Measurements from ENCODE around the gene HOMER1. TPM values are rescaled to one million over a fixed set of nuclear protein-coding genes. Genes with fewer than 3 reads are reported as not detected.

Gene HOMER1
- total and polyA plus RNA-seq, 2 of the 13 experiments (the other 11 are each of a cell fraction or from before 2014, with no cell fraction given), result 5.3 to 24.8 TPM

DNA sequence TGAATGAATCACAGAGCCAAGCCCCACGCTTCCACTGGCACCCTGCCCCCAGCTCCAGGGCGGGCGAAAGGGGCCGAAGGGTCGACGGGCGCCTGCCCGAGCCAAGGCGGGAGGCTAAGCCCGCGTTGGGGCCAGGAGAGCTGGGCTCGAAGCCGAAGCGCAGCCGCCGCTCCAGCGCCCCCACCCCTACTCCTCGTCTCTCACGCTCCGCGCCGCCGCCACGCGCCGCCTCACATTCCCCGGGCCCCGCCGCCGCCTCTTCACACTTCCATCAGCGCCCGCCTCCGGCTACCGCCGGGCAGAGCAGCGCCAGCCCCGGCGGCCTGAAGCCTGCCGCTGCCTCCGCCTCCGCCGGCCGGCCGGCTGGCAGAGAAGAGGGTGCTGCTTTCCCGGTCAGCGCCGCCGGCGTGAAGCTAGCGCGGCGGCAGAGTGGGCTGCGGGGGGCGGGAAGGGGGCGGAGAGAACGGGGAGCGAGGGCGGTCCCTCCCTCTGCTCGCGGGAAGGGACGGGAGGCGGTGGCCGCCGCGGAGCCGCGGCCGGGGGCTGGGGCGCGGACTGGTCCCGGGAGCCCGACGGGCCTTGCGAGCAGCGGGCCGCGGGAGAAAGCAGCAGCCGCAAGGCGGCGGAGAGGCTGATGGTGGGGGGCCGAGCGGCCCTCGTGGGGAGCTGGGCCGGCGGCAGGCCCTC lies at the start of gene HOMER1 (continued):
- TF ChIP-seq, protein P1, sequence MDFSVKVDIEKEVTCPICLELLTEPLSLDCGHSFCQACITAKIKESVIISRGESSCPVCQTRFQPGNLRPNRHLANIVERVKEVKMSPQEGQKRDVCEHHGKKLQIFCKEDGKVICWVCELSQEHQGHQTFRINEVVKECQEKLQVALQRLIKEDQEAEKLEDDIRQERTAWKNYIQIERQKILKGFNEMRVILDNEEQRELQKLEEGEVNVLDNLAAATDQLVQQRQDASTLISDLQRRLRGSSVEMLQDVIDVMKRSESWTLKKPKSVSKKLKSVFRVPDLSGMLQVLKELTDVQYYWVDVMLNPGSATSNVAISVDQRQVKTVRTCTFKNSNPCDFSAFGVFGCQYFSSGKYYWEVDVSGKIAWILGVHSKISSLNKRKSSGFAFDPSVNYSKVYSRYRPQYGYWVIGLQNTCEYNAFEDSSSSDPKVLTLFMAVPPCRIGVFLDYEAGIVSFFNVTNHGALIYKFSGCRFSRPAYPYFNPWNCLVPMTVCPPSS (IDR thresholded peaks at IDR 0.05), result no peak
- TF ChIP-seq ZFP36L1 (CRISPR knock-in tag; IDR thresholded peaks at IDR 0.05) (peak; percentile 77), ZNF563 (CRISPR knock-in tag; IDR thresholded peaks at IDR 0.05) (peak; percentile 91), ARNTL (CRISPR knock-in tag; IDR thresholded peaks at IDR 0.05) (no peak), ZNF773 (CRISPR knock-in tag; IDR thresholded peaks at IDR 0.05; ENCODE audit: borderline replicate concordance) (peak; percentile 55; the same call in 1 of the 2 replicates), SAFB2 (CRISPR knock-in tag; IDR thresholded peaks at IDR 0.05; ENCODE audit: borderline replicate concordance, low read depth) (peak; percentile 10; the same call in 1 of the 2 replicates), ZNF547 (CRISPR knock-in tag; IDR thresholded peaks at IDR 0.05) (peak; percentile 73; the same call in 1 of the 2 replicates), ZNF703 (CRISPR knock-in tag; IDR thresholded peaks at IDR 0.05; ENCODE audit: borderline replicate concordance) (no peak), REPIN1 (CRISPR knock-in tag; IDR thresholded peaks at IDR 0.05; ENCODE audit: borderline replicate concordance, low read depth) (peak; percentile 43; the same call in 1 of the 2 replicates), ZSCAN20 (CRISPR knock-in tag; IDR thresholded peaks at IDR 0.05; ENCODE audit: borderline replicate concordance) (peak; percentile 96; the same call in 1 of the 2 replicates), TBX3 (IDR thresholded peaks at IDR 0.05; ENCODE audit: borderline replicate concordance) (peak; percentile 51; the same call in 1 of the 2 replicates), ZFX (CRISPR knock-in tag; IDR thresholded peaks at IDR 0.05; ENCODE audit: low read depth) (peak; percentile 90), ZNF607 (CRISPR knock-in tag; IDR thresholded peaks at IDR 0.05; ENCODE audit: borderline replicate concordance) (peak; percentile 44; the same call in 1 of the 2 replicates), ARHGAP35 (CRISPR knock-in tag; IDR thresholded peaks at IDR 0.05; ENCODE audit: borderline replicate concordance) (peak; percentile 51; the same call in 1 of the 2 replicates), NR2F2 (IDR thresholded peaks at IDR 0.05; ENCODE audit: borderline replicate concordance, low read depth) (no peak; the same call in 1 of the 2 replicates), CHD2 (IDR thresholded peaks at IDR 0.05; ENCODE audit: low read depth, low read length) (peak; percentile 82)
- TF ChIP-seq, protein P2, sequence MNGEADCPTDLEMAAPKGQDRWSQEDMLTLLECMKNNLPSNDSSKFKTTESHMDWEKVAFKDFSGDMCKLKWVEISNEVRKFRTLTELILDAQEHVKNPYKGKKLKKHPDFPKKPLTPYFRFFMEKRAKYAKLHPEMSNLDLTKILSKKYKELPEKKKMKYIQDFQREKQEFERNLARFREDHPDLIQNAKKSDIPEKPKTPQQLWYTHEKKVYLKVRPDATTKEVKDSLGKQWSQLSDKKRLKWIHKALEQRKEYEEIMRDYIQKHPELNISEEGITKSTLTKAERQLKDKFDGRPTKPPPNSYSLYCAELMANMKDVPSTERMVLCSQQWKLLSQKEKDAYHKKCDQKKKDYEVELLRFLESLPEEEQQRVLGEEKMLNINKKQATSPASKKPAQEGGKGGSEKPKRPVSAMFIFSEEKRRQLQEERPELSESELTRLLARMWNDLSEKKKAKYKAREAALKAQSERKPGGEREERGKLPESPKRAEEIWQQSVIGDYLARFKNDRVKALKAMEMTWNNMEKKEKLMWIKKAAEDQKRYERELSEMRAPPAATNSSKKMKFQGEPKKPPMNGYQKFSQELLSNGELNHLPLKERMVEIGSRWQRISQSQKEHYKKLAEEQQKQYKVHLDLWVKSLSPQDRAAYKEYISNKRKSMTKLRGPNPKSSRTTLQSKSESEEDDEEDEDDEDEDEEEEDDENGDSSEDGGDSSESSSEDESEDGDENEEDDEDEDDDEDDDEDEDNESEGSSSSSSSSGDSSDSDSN (CRISPR knock-in tag; IDR thresholded peaks at IDR 0.05), result peak; percentile 93
- TF ChIP-seq, protein P3, sequence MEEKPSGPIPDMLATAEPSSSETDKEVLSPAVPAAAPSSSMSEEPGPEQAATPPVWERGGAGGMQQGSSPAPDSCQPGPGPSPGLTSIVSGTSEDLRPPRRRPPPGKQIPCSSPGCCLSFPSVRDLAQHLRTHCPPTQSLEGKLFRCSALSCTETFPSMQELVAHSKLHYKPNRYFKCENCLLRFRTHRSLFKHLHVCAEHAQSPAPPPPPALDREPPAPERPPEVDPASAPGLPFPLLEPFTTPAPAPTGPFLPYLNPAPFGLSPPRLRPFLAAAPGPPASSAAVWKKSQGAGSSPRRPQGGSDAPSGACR (CRISPR knock-in tag; IDR thresholded peaks at IDR 0.05), result peak; percentile 68; the same call in 1 of the 2 replicates
- TF ChIP-seq, protein P4, sequence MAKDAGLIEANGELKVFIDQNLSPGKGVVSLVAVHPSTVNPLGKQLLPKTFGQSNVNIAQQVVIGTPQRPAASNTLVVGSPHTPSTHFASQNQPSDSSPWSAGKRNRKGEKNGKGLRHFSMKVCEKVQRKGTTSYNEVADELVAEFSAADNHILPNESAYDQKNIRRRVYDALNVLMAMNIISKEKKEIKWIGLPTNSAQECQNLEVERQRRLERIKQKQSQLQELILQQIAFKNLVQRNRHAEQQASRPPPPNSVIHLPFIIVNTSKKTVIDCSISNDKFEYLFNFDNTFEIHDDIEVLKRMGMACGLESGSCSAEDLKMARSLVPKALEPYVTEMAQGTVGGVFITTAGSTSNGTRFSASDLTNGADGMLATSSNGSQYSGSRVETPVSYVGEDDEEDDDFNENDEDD (CRISPR knock-in tag; IDR thresholded peaks at IDR 0.05; ENCODE audit: borderline replicate concordance), result peak; percentile 42; the same call in 1 of the 2 replicates
- TF ChIP-seq, protein P5, sequence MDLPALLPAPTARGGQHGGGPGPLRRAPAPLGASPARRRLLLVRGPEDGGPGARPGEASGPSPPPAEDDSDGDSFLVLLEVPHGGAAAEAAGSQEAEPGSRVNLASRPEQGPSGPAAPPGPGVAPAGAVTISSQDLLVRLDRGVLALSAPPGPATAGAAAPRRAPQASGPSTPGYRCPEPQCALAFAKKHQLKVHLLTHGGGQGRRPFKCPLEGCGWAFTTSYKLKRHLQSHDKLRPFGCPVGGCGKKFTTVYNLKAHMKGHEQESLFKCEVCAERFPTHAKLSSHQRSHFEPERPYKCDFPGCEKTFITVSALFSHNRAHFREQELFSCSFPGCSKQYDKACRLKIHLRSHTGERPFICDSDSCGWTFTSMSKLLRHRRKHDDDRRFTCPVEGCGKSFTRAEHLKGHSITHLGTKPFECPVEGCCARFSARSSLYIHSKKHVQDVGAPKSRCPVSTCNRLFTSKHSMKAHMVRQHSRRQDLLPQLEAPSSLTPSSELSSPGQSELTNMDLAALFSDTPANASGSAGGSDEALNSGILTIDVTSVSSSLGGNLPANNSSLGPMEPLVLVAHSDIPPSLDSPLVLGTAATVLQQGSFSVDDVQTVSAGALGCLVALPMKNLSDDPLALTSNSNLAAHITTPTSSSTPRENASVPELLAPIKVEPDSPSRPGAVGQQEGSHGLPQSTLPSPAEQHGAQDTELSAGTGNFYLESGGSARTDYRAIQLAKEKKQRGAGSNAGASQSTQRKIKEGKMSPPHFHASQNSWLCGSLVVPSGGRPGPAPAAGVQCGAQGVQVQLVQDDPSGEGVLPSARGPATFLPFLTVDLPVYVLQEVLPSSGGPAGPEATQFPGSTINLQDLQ (CRISPR knock-in tag; IDR thresholded peaks at IDR 0.05), result peak; percentile 36; the same call in 1 of the 2 replicates
